IMR-90 (cell line): ENCODE measurements around the gene PPIP5K2. TPM values are rescaled to one million over a fixed set of nuclear protein-coding genes. Genes with fewer than 3 reads are reported as not detected.
A peak's percentile ranks its signal among the peaks of the same experiment; 100 is the strongest.

Experiments used
- ATAC-seq: fragments of 200-7000 bp; cut with Tn5 transposase; 2 replicates; pipeline ENCODE4 v1.9.1; 2020; ENCODE audit warnings: low read depth, mild to moderate bottlenecking, moderate library complexity
- BruUV-seq: library from RNA; stranded (reverse); fragments of 400-500 nt; replicated peaks from 2 replicates; lab custom pipeline; 2021; lab: Mats Ljungman, UMichigan
- CTCF ChIA-PET: fragments of 300-600 bp; formaldehyde crosslinking; extraction: SDS; loops from one replicate; lab custom pipeline; 2021; ENCODE audit warnings: antibody characterized with exemption; lab: Yijun Ruan, JAX
- POLR2A ChIA-PET: fragments of 300-600 bp; sonication (Branson Sonifier 250); formaldehyde crosslinking; loops from one replicate; lab custom pipeline; 2022; ENCODE audit warnings: antibody characterized with exemption; ENCODE audit not compliant: unreplicated experiment; lab: Charles Lee
- DNase-seq: peaks from one replicate; pipeline ENCODE4 v3.0.0; 2013
- H2AFZ ChIP-seq: replicated peaks from 2 replicates; pipeline ENCODE3; 2013; ENCODE audit warnings: low read length, mild to moderate bottlenecking; ENCODE audit not compliant: poor library complexity
- H2AK5ac ChIP-seq: 2 replicates; pipeline ENCODE4 v1.6.1; 2013; ENCODE audit warnings: low read depth, low read length, inconsistent platforms
- H2AK9ac ChIP-seq: replicated peaks from 2 replicates; pipeline ENCODE3; 2013; ENCODE audit warnings: mild to moderate bottlenecking, low read depth, low read length, moderate library complexity; ENCODE audit not compliant: poor library complexity
- H2BK120ac ChIP-seq: 2 replicates; pipeline ENCODE4 v1.6.1; 2013; ENCODE audit warnings: low read depth, low read length, inconsistent platforms
- H2BK15ac ChIP-seq: 3 replicates; pipeline ENCODE4 v1.6.1; 2013; ENCODE audit warnings: low read depth, low read length, inconsistent platforms
- H2BK20ac ChIP-seq: 2 replicates; pipeline ENCODE4 v1.6.1; 2013; ENCODE audit warnings: low read depth, mild to moderate bottlenecking, inconsistent platforms, low read length, moderate library complexity
- H2BK5ac ChIP-seq: 2 replicates; pipeline ENCODE4 v1.6.1; 2013; ENCODE audit warnings: mild to moderate bottlenecking, low read depth, low read length, inconsistent platforms; ENCODE audit not compliant: poor library complexity, severe bottlenecking
- H3K14ac ChIP-seq: replicated peaks from 2 replicates; pipeline ENCODE4 v1.6.1; 2013; ENCODE audit warnings: low read depth, low read length, inconsistent platforms
- H3K18ac ChIP-seq: 2 replicates; pipeline ENCODE4 v1.6.1; 2013; ENCODE audit warnings: low read depth, low read length, control low read depth
- H3K23ac ChIP-seq: 2 replicates; pipeline ENCODE4 v1.6.1; 2013; ENCODE audit warnings: low read depth, low read length, inconsistent platforms
- H3K27ac ChIP-seq: 2 replicates; pipeline ENCODE4 v1.5.1; 2013; ENCODE audit warnings: mild to moderate bottlenecking, control low read depth, low read length; ENCODE audit not compliant: insufficient read depth
- H3K27me3 ChIP-seq: 2 replicates; pipeline ENCODE4 v1.6.1; 2013; ENCODE audit warnings: low read length; ENCODE audit not compliant: control insufficient read depth, insufficient read depth
- H3K36me3 ChIP-seq: 2 replicates; pipeline ENCODE4 v1.6.1; 2013; ENCODE audit warnings: low read length, mixed read lengths; ENCODE audit not compliant: control insufficient read depth, insufficient read depth
- H3K4ac ChIP-seq: 2 replicates; pipeline ENCODE4 v1.6.1; 2013; ENCODE audit warnings: low read depth, low read length, inconsistent platforms
- H3K4me1 ChIP-seq: 2 replicates; pipeline ENCODE4 v1.6.1; 2013; ENCODE audit warnings: low read length, mixed read lengths; ENCODE audit not compliant: control insufficient read depth, insufficient read depth
- H3K4me2 ChIP-seq: 2 replicates; pipeline ENCODE4 v1.6.1; 2013; ENCODE audit warnings: low read depth, mild to moderate bottlenecking, control low read depth, low read length, moderate library complexity
- H3K4me3 ChIP-seq: 2 replicates; pipeline ENCODE4 v1.5.1; 2013; ENCODE audit warnings: low read depth, mild to moderate bottlenecking, control low read depth, low read length, moderate library complexity; ENCODE audit not compliant: insufficient read depth
- H3K56ac ChIP-seq: 2 replicates; pipeline ENCODE4 v1.6.1; 2013; ENCODE audit warnings: low read length, inconsistent platforms; ENCODE audit not compliant: insufficient read depth; ENCODE audit errors: extremely low read depth
- H3K79me1 ChIP-seq, 2 experiments: 2 replicates each; pipeline ENCODE4 v1.6.1; 2013; ENCODE audit warnings: low read length in 2 of 2, inconsistent platforms in 1 of 2, low read depth in 1 of 2
- H3K9ac ChIP-seq: 2 replicates; pipeline ENCODE4 v1.6.1; 2013; ENCODE audit warnings: low read depth, low read length, control low read depth
- H3K9me1 ChIP-seq: 2 replicates; pipeline ENCODE4 v1.6.1; 2013; ENCODE audit warnings: low read length, inconsistent platforms; ENCODE audit not compliant: insufficient read depth
- H3K9me3 ChIP-seq: 2 replicates; pipeline ENCODE4 v1.6.1; 2013; ENCODE audit warnings: low read length; ENCODE audit not compliant: control insufficient read depth, insufficient read depth
- H4K20me1 ChIP-seq: 2 replicates; pipeline ENCODE4 v1.6.1; 2013; ENCODE audit warnings: low read length, inconsistent platforms; ENCODE audit not compliant: insufficient read depth
- H4K5ac ChIP-seq: 2 replicates; pipeline ENCODE4 v1.6.1; 2013; ENCODE audit warnings: mild to moderate bottlenecking, low read depth, low read length, control low read depth
- H4K8ac ChIP-seq, 2 experiments: 2 replicates each; pipeline ENCODE4 v1.6.1; 2013; ENCODE audit warnings: low read depth in 2 of 2, low read length in 2 of 2, control low read depth in 1 of 2, inconsistent platforms in 1 of 2
- H4K91ac ChIP-seq: 2 replicates; pipeline ENCODE4 v1.6.1; 2013; ENCODE audit warnings: low read depth, low read length, inconsistent platforms; ENCODE audit not compliant: insufficient read depth
- MAZ ChIP-seq: IDR thresholded peaks from 2 replicates; pipeline ENCODE4 v1.6.1; 2012; ENCODE audit warnings: low read depth, mild to moderate bottlenecking, low read length, improper control_type of control experiment, moderate library complexity, borderline replicate concordance
- WGBS, 2 experiments: methylation state at CpG; one replicate each; pipeline versions ENCODE4 v1.1.5 to v1.1.7; 2013; ENCODE audit warnings: missing lambda C conversion rate in 2 of 2; ENCODE audit not compliant: insufficient read length in 1 of 2; ENCODE audit errors: extremely low coverage in 2 of 2; 5-methylcytosine and 5-hydroxymethylcytosine counted together
- dilution Hi-C: fragments of 300-500 bp; cut with HindIII; formaldehyde crosslinking; loops from one replicate; pipeline ENCODE4 v1.14.3; 2018; ENCODE audit warnings: low sequenced_read_pairs; ENCODE audit not compliant: unreplicated experiment
- in situ Hi-C: fragments of 300-500 bp; cut with MboI; formaldehyde crosslinking; loops from 3 replicates; pipeline ENCODE4 v1.14.3; 2019; ENCODE audit warnings: low sequenced_read_pairs, inconsistent platforms, mixed read lengths
- intact Hi-C: fragments of 100-400 bp; cut with micrococcal nuclease; formaldehyde crosslinking; loops from 2 replicates; pipeline ENCODE4 v1.10.0; 2022
- polyA plus RNA-seq, 3 experiments: library from polyadenylated mRNA; depleted of rRNA; stranded (reverse); fragments of >200 nt; gene quantifications; 2 replicates each; pipeline ENCODE4 v1.2.3, GENCODE V29; 2012; ENCODE audit warnings: low replicate concordance in 1 of 3
- total RNA-seq: library from RNA; depleted of rRNA; stranded (reverse); fragments of >200 nt; gene quantifications from 2 replicates; pipeline ENCODE4 v1.2.3, GENCODE V29; 2012

Gene PPIP5K2
- total and polyA plus RNA-seq, 2 of the 4 experiments (the other 2 are of a cell fraction) = 32.4 to 67.6 TPM

DNA sequence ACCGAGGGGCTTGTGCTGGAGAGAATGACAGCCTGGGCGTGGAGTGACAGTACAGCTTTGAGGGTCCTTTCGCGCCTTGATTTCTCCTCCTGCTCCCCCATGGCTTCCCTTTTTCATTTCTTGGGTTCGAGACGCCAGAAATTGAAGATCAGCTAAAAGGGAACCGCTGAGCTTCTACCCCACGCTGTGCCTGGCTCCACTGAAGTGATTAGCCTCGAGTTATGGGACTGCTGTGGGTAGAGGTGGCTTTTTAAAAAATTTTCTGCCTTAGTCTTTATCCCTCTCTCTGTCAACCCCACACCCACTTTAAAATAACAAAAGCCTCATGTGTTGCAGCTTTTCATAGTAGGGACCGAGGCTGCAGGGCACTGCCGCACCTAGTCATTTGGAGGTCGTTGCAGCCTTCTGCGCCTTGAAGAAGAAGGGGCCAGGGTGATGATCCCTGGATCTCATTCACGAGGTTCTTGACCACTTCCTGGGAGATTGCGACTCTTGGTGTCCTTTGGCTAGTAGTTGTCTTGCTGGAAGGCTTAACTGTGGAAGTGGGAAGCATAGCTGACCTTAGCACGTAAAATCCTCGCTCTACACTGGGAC, 603 bp downstream of the PPIP5K2 start:
- BruUV-seq = no TSS peak
- Histone ChIP-seq H3K27me3 (no peaks in the 10 kb centered on the region), H3K4me3 (peak overlapping the region; percentile 81), H3K27ac (peak overlapping the region; percentile 67), H3K9ac (peak overlapping the region; percentile 76), H4K20me1 (no peaks in the 10 kb centered on the region; the same call in 1 of the 2 replicates), H3K56ac (peak overlapping the region; percentile 74; the same call in 1 of the 2 replicates), H3K4me2 (peak overlapping the region; percentile 99), H3K4me1 (no peaks in the 10 kb centered on the region), H2AFZ (peak overlapping the region; percentile 96), H3K18ac (0 out of 2 replicates have a peak overlapping the region, but pooled peaks have one; percentile 46), H2AK5ac (0 out of 2 replicates have a peak overlapping the region, but pooled peaks have one; percentile 21), H3K9me3 (no peaks in the 10 kb centered on the region), H2BK5ac (peak overlapping the region; percentile 67), H2AK9ac (peak overlapping the region; percentile 85), H3K79me1 (peaks cover 4 to 35% of the 10 kb centered on the region in 2 experiments; a peak in 3 of 4 replicates), H3K9me1 (0 out of 2 replicates have a peak, but pooled peaks cover 4% of the 10 kb centered on the region), H4K91ac (peak overlapping the region; percentile 77), H2BK120ac (peak overlapping the region; percentile 42; the same call in 1 of the 2 replicates), H3K36me3 (no peaks in the 10 kb centered on the region), H3K4ac (peak overlapping the region; percentile 85), H4K5ac (peak overlapping the region; percentile 39), H3K23ac (peak overlapping the region; percentile 85), H4K8ac (peak overlapping the region; percentile 6 to 87), H2BK20ac (no peak overlapping the region), H3K14ac (peak overlapping the region; percentile 89), H2BK15ac (no peak overlapping the region)
- in situ Hi-C loops = loop anchor here (10.0 kb wide), 1 partner anchor 366 kb away; the partner anchor contains the start of gene PAM
- WGBS, 2 experiments = 0% methylated on average over 2 of the region's 17 CpGs; no CpG with 5 or more reads in 1 of the 2 experiments
- intact Hi-C loops = loop anchor here (10.0 kb wide), 1 partner anchor 366 kb away; the partner anchor contains the start of gene PAM
- ATAC-seq (no peak; the same call in 1 of the 2 replicates), DNase-seq (peak; percentile 6)
- ChIA-PET CTCF (interaction anchor here (0.6 to 1.2 kb wide), 2 partner anchors 8 to 95 kb away, joined by 3 to 5 read pairs; no protein-coding TSS in a partner anchor), POLR2A (no interaction called here)
- dilution Hi-C loops = no loop called here
- no peak for TF ChIP-seq MAZ
